ENCODE data around the gene DGKD.

Gene DGKD

DNA sequence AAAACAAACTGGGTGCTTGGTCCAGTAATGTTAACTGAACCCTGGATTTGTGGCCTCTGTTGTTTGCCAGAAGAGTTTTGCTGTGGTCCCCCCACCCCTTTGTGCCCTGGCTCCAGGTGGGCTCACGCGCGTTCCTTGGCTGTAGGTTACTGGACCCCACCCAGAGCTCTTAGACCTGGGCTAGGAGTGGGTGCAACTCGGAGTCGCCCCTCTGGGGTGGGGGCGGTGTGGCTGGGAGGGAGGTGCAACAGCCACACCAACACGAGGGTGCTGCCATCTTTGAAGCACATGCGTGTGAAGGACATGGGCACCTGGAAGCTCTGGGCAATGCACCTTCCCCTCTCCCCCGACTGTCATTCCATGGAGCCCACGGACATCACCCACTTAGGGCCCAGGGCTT, 119.6 kb downstream of the DGKD start:
- no peak for DNase-seq (ENCODE audit: low read depth in 1 of 2, low spot score in 1 of 2)

DNA sequence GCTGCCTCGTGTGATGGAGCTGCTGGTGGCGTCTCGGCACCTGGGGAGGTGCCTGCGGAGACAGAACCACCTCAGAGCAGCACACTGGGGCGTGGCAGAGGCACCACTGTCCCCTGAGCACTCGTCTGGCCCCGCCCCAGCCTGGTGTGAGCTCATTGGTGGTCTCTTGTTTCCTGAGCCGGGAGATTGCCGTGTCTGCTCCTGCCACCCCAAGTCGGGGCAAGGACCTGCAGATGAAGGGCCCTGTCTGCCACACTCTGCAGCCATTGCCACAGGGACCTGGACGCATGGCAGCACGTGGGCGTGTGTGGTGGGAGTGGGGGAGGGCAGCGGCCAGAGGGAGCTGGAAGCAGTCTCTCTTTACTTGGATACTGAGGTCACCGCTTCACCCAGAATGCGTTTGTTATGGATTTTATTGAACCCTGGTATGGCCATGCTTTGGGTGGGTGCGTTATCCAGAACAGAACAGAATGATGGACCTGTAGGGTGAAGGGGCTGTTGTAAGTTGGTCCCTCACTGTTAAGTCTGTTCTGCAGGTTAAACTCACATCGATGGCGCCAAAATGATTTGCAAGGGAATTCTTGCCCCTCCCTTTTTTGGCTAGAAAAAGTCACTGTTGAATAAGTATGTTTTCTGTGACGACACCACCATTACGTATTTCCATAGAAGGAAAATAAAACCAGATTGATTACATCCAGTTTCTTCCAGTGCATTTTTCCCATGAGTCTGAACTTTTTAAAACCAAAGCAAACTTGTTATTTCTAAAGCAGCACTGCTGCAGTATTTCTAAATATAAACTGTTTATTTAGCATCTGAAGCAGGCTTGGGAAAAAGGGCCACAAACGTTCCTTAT, 120.2 kb downstream of the DGKD start:
- no peak for DNase-seq (ENCODE audit: low read depth in 1 of 2, low spot score in 1 of 2)

DNA sequence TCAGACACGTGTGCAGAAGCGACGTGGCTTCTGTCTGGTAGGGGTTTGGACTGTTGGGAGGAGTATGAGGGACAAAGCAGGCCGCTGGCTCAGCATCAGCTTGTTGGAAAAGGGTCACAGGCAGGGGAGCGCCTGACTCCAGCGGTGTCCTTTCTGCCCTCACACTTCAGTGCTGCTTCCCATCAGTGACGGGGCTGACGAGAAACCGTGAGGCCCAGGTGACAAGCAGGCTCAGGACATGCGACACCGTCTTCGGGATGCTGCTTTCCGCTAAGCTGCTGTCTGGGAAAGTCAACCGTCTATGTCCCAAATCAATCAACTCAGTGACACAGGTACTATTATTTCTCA, 121.7 kb downstream of the DGKD start:
- DNase-seq (ENCODE audit: low read depth in 1 of 2, low spot score in 1 of 2) = no peak

DNA sequence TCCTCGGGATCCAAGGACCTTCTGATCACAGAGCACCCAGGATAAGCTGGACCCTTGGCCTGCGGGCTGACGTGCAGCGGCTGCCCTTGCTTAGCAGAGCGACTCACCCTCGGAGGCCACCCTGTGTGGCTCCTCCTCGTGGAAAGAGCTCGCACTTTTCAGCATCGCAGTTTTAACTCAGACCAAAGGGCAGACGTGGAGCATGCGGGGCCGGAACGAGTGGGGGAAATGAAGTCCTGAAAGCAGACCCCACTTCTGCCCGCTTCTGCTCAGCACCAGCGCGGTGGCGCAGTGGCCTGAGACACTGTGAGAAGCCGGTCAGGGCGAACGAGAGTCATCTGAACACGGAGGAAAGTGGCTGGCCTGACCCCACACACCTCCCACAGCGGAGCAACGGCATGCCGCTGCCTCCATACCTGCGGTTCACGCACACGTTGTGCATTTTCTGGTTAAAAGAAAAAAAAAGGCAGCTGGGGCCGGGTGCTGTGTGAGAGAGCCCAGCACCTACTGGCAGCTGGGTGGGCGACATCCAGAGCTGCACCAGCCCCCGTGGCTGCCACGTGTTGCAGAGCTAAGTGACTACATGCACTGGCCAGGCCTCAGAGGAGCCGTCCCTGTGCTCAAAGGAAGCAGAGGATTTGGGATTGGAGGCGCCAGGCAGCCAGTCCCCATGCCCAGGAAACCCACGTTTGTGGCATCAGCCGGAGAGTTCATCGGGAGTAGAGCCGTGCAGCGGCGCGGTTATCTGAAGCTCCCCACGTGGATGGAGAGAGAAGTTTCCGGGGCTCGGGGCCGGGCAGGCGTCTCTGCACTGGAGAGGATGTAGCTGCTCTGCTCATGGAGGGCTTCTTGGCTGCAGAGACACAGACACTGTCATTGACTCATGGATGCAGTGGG, 122.6 kb downstream of the DGKD start:
- no peak for DNase-seq (ENCODE audit: low read depth in 1 of 2, low spot score in 1 of 2)

DNA sequence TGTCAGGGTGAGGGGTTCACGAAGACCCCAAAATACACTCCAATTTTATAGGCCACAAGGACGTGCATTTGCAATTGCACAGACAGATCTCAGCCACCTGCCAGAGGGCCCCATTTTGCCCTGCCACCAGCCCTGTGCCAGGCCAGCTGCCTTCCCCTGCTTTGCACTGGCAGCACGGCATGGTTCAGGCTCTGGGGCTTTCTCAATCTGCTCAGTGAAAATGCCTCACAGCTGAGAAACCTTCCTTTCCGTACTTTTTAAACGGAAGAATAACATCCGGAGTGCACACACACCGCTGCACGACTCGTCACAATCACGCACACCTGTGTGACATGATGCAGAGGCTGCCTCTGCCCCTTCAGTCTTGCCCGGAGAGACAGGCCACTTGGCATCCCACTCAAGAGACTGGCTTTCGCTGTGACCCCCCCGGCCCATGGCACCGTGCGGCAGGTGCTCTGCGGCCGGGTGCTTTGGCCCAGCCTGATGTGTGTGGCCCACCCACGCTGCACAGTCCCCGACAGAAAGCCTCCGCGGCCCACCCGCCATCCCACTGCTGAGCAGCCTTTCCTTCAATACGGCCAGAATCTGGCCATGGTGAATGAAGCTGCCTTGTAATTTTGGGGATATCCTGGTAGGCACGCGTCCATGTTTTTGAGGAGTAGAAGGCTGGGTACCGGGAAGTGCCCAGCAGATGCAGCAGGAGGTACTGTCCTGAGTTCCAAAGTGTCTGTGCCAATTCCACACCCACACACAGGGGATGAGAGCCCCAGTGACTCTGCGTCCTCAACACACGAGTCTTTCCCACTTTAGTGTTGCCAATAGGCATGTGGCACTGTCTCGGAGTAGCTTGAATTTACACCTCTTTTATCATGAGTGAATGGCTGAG, 123.5 kb downstream of the DGKD start:
- DNase-seq (ENCODE audit: low read depth in 1 of 2, low spot score in 1 of 2) = no peak

DNA sequence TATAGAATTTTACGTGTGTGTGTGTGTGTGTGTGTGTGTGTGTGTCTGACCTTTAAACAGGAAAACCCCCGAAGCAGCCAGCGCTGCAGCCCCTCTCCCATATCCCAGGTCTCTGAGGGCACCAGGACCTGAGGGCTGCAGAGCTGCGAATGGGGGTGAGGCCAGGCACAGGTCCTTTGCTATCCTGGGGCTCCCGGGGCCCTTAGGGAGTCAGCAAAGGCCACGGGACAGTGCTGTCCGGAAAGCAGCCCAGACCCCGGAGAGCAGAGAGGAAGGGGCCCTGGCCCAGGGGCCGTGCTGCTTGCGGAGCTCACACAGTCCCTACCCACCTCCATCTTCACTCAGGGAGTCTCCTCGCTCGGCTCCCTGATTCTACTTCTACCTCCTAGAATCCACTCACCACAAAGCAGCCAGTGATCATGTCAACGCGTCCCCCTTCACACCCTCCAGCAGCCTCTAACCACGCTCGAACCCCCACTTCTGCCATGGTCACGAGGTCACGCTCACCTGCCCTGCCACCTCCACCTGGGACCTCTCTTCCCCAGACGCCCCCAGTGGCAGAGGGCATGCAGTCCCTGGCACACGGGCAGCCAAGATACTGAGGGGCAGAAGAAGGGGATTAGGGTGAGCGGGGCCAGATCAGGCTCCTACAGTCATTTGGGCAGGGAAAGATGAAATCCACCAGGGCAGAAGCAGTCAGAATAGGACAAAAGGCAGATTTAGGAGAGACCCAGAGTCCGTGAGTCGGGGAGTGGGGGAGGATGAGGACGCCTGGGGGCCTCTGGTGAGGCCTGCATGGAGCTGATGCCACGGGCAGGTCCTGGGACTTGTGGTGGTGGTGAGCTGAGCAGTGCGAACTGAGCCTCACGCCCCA, 125.6 kb downstream of the DGKD start:
- DNase-seq (ENCODE audit: low read depth in 1 of 2, low spot score in 1 of 2) = no peak

DNA sequence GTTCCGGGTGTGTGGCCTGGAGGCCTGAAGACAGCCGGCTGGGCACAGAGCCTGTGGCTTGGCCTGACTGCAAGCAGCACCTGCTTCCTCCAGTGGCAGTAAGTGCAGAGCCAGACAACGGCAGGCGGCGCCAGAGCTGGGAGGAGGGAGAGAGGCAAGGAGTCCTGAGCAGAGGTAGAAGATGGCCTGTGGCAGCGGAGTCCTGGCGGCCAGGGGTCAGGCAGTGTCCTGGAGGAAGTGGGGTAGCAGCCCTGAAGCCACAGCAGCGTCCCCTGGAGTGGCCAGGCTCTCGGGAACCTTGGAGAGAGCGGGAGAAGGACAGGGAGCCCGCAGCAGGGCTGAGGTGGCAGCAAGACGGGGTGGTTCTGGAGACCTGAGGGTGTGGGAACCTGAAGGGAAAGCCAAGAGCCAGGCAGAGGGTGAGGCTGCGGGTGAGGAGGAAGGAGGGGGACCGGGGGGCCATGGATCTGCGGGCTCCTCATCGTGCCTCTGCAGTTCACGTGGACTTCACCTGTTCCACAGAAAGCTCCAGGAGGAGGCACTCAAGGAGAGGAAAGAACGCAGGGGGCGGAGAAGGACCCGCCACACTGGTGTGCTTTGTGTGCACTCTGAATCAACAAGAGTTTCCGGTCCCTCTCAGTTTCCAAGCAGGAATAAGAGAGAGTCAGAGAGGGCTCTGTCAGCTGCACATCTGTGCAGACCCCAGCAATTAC, 126.4 kb downstream of the DGKD start:
- DNase-seq (ENCODE audit: low read depth in 1 of 2, low spot score in 1 of 2) = no peak

DNA sequence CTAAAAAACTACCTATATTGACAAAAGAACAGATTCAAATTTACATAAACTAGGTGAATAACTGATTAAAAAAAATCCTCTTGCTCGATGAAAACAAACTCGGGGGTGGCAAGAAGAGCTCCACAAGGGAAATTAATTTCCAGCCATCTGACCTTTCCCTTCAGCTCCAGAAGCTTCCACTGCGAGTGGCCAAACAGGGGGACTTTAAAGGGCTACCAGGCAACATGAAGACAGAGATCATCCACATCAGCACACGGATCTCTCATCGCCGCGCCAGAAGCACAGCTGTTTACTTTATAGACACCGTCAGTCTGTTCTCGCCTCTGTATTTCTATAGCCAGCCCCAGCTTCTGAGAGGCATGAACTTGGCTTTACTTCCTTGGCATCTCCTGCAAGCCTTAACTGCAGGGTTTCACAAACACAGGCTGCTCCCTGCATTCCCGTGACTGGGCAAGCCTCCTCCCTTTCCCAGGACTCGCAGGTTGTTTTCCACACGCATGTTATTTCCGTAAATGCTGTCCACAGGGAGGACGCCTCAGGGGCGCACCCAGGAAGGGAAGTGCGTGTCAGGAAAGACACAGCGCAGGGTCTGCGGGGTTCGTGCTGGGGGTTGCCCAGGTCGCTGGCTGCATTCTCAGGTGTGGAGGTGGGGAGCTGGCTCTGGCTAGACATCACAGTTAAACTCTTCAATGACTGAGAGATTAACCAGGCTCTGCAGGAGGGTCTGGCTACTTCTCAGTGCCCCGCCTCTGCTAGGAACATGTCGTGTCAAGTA, 127.3 kb downstream of the DGKD start:
- DNase-seq (ENCODE audit: low read depth in 1 of 2, low spot score in 1 of 2) = no peak

DNA sequence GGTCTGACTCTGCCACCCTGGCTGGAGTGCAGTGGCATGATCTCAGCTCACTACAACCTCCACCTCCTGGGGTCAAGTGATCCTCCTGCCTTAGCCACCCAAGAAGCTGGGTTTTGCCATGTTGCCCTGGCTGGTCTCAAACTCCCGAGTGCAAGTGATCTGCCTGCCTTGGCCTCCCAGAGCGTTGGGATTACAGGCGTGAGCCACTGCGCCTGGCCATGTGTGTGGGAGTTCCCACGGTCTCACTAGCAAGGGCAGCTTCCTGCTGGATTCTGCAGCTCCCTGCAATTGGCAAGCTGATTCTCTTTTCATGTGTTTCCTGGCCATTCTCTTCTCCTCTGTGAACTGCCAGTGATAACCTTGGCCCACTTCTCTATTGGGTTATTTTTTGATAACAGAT, 128.3 kb downstream of the DGKD start:
- no peak for DNase-seq (ENCODE audit: low read depth in 1 of 2, low spot score in 1 of 2)

DNA sequence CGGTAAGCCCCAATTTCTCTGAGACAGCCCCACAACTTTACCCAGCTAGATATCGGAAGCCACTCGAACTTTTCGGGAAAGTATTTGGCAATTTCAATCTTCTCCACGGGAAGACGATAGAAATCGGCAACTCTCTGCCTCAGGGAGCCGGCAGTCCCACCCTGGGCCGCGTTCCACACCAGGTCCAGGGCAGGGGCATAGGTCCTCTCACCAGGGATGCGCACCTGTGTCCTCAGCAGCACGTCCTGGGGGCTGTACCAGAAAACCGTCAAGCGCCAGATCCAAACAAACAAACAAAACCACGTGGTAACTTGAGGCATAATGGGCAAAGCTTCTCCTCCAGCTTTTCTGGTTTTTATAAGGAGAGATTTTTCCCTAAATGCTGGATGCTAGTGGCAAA, 131.4 kb downstream of the DGKD start:
- DNase-seq (ENCODE audit: low read depth in 1 of 2, low spot score in 1 of 2) = no peak

DNA sequence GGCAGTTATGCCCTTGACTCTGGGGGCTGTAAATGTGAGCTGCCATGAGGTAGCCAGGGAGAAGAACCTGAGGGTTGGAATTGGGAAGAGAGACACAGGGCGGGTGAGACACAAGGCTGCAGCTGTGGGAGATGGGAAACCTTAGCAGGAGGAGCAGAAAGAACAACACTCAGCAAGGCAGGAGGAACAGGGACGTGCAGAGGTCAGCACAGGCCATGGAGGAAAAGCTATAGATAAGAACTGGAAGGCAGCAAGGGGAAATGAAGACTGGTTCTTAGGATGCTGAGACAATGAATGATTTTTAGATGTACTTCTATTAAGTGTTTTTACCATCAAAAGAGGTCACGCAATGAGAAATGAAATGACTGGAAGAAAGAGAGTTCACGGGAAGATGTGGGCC, 132.1 kb downstream of the DGKD start:
- no peak for DNase-seq (ENCODE audit: low read depth in 1 of 2, low spot score in 1 of 2)

DNA sequence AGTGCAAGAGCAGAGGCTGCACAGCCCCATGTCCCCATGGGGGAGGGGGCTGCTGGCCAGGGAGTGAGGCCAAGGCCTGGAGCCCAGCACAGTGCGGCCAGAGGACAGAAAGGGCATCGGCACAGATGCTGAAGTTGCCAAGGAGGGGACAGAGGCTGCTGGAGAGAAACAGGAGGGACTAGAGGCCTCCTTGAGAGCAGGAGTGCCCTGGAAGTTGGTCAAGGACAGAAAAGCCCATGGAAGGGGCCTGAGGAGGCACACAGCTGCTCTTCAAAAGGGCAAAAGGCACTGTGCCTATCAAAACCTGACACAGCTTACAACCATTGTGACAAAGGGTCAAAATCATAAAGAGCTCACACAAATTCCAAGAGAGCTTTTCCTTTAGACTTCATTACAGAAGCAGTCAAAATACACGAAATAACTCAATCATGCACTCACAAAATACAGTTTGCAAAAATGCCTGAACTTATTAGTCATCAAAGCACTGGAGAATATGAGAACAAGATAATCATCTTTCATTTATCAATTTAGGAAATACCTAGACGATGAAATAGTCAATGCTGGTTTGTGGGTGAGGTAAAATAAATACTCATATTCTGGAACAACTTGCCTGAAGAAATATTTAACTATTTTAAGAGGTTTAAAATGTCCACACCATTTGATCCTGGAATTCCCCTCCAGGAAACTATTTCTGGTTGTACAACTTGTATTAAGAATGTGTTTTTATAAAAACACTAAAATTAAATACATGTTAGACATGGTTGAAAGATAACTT, 132.7 kb downstream of the DGKD start:
- DNase-seq (ENCODE audit: low read depth in 1 of 2, low spot score in 1 of 2) = no peak

DNA sequence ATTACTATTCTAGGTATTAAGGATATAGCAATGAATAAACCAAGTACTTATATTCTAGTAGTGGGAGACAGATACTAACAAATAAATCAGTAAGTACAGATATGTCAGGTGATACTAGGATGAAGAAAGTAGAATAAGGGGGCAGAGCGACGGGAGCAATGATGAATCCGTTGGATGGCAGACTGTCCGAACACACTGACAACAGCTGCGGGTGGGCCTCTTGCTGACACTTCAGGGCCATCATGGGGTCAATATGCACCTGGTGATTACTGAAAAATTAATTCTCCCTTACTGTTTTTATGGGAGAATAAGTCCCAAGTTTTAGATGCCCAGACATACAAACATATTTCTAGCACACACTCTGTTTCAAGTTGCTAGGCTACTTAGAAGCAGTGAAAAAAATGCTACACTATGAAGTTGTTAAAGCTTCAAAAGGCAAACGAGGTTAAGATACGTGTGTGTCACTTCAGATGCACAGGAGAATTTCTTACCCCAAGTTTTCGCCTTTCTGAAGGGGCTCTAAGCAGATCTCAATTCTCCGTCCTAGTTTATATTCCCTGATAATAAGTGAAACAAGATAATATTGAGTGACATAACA, 133.6 kb downstream of the DGKD start:
- no peak for DNase-seq (ENCODE audit: low read depth in 1 of 2, low spot score in 1 of 2)

DNA sequence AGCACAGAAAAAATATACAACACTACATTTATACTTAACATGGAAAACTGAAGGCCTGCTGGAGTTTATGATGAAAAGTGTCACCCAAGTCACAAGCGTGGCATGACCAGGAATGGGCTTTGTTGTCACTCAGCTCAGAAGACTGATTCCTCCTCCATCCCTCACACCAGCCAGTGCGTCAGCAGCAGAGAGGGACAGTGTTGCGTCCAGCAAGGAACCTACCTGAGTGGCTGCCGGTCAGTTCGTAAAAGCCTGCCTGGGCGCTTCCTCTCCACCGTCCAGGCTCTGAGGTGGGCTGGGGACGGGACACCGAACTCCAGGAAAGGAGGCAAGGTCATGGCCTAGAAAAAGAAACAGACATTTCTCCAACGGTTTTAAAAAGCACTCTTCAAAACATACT, 134.8 kb downstream of the DGKD start:
- DNase-seq (ENCODE audit: low read depth in 1 of 2, low spot score in 1 of 2) = no peak

DNA sequence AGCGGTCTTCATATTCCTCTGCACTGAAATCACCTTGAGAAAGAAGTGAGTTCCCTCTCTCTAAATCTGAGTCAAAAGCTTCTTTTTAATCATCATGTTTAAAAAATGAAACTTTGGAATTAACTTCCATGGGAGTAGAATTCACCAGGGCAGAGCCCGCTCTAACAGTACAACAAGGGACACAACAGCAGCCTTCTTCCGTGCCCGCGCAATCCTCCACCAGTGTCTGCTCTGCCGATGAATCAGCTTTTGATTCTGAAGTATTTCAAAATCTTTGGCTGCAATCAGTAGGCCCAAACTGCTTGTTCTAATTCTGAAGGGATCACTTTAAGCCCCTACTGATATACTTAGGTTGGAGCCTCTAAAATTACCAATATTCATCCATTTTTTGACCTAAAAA, 135.4 kb downstream of the DGKD start:
- no peak for DNase-seq (ENCODE audit: low read depth in 1 of 2, low spot score in 1 of 2)

DNA sequence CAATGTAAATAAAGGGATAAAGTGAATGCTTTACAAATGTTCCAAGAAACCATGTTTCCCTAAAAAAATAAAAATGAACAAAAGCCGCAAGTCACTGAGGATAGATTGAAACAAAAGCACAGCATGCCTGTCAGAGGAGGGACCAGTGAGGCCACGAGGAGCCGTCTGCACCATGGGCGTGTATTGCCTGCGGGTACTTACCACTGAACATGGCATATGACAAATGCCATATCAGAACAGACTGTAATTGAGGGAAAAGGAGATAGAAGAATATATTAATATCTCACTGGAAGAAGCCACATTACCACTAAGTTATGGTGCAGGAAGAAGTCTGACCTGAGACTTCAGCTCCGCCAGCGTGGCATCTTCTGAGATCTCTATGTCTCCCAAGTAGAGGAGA, 136.5 kb downstream of the DGKD start:
- no peak for DNase-seq (ENCODE audit: low read depth in 1 of 2, low spot score in 1 of 2)

DNA sequence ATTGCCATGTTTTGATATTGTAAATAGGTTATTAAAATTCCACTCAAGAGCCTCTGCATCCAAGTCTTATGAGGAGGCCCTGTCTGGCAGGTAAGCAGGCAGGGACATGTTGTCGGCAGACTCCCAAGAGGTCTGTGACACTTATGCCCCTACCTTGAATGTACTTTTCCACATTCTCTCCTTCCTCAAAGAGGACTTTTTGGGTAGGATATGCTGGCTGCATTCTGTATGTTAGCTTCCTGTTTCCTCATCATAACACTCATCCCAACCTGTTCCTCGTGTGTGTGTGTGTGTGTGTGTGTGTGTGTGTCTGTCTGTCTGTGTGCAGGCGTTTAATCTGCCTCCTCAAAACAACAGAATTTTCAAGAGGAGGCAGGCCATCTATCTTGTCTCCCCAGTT, 137.0 kb downstream of the DGKD start:
- DNase-seq (ENCODE audit: low read depth in 1 of 2, low spot score in 1 of 2) = no peak

DNA sequence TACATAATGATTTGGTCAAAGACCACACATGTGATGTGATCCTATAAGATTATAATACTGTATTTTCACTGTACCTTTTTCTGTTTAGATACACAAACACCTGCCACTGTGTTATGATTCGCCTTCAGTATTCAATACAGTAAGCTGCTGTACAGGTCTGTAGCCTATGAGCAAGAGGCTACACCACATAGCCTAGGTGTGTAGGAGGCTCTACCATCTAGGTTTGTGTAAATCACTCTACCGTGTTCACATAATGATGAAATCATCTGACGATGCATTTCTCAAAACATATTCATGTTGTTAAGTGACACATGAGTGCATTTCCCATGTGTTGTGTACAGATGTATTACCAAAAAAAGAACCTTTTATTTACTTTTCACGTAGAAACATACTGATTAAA, 137.8 kb downstream of the DGKD start:
- DNase-seq (ENCODE audit: low read depth in 1 of 2, low spot score in 1 of 2) = no peak

Data from activated CD4-positive, alpha-beta T cell treated with anti-CD3 and anti-CD28 coated beads, Interleukin-2, amount 50 U/mL, for 24 hours (primary cell).